Mesendoderm (in vitro differentiated cells): ENCODE data around the gene COLEC12.
A peak's percentile ranks its signal among the peaks of the same experiment; 100 is the strongest.

Experiments
- DNase-seq: peaks from one replicate; pipeline ENCODE4 v3.0.0; 2013
- H2AK5ac ChIP-seq: 2 replicates; pipeline ENCODE4 v1.6.1; 2013; ENCODE audit warnings: low read length, inconsistent platforms
- H2BK120ac ChIP-seq: 2 replicates; pipeline ENCODE4 v1.6.1; 2013; ENCODE audit warnings: low read depth, mild to moderate bottlenecking, low read length, moderate library complexity, mixed read lengths
- H2BK15ac ChIP-seq: replicated peaks from 2 replicates; pipeline ENCODE4 v1.6.1; 2013; ENCODE audit warnings: low read depth, mild to moderate bottlenecking, moderate library complexity
- H2BK5ac ChIP-seq: 2 replicates; pipeline ENCODE4 v1.6.1; 2013; ENCODE audit warnings: low read length, inconsistent platforms
- H3K18ac ChIP-seq: 2 replicates; pipeline ENCODE4 v1.6.1; 2013; ENCODE audit warnings: mild to moderate bottlenecking, low read length, mixed read lengths
- H3K23ac ChIP-seq: one replicate; pipeline ENCODE4 v1.6.1; 2013; ENCODE audit warnings: low read length
- H3K27ac ChIP-seq: 2 replicates; pipeline ENCODE4 v1.5.1; 2013; ENCODE audit warnings: low read depth, mild to moderate bottlenecking, inconsistent platforms, low read length, moderate library complexity
- H3K27me3 ChIP-seq: 2 replicates; pipeline ENCODE4 v1.6.1; 2013; ENCODE audit warnings: low read length, control low read depth, mild to moderate bottlenecking, inconsistent platforms; ENCODE audit not compliant: insufficient read depth, poor library complexity
- H3K36me3 ChIP-seq: 2 replicates; pipeline ENCODE4 v1.6.1; 2013; ENCODE audit warnings: low read length, inconsistent platforms; ENCODE audit not compliant: control insufficient read depth, insufficient read depth
- H3K4ac ChIP-seq: one replicate; pipeline ENCODE4 v1.6.1; 2013; ENCODE audit warnings: low read depth, mild to moderate bottlenecking, low read length, moderate library complexity
- H3K4me1 ChIP-seq: 2 replicates; pipeline ENCODE4 v1.6.1; 2013; ENCODE audit warnings: low read depth, low read length, inconsistent platforms; ENCODE audit not compliant: control insufficient read depth
- H3K4me2 ChIP-seq: 2 replicates; pipeline ENCODE4 v1.6.1; 2013; ENCODE audit warnings: low read length
- H3K4me3 ChIP-seq: 2 replicates; pipeline ENCODE4 v1.5.1; 2013; ENCODE audit warnings: mild to moderate bottlenecking, low read length
- H3K56ac ChIP-seq: one replicate; pipeline ENCODE4 v1.6.1; 2013; ENCODE audit warnings: low read length
- H3K79me1 ChIP-seq: 2 replicates; pipeline ENCODE4 v1.6.1; 2013; ENCODE audit warnings: low read length, inconsistent platforms
- H3K79me2 ChIP-seq: 2 replicates; pipeline ENCODE4 v1.6.1; 2013; ENCODE audit warnings: mild to moderate bottlenecking, low read length; ENCODE audit not compliant: control insufficient read depth, insufficient read depth
- H3K9ac ChIP-seq: 2 replicates; pipeline ENCODE4 v1.6.1; 2013; ENCODE audit warnings: low read length, inconsistent platforms
- H4K5ac ChIP-seq: one replicate; pipeline ENCODE4 v1.6.1; 2013; ENCODE audit warnings: low read length
- H4K8ac ChIP-seq: one replicate; pipeline ENCODE4 v1.6.1; 2013; ENCODE audit warnings: low read depth, mild to moderate bottlenecking, control low read depth, low read length, moderate library complexity
- WGBS: extraction: QIAGEN DNeasy Blood & Tissue Kit; methylation state at CpG from one replicate; pipeline ENCODE4 v1.1.7; 2013; ENCODE audit warnings: low lambda C conversion rate, missing lambda C conversion rate; ENCODE audit not compliant: insufficient coverage; ENCODE audit errors: extremely low coverage; 5-methylcytosine and 5-hydroxymethylcytosine counted together

The COLEC12 gene

DNA sequence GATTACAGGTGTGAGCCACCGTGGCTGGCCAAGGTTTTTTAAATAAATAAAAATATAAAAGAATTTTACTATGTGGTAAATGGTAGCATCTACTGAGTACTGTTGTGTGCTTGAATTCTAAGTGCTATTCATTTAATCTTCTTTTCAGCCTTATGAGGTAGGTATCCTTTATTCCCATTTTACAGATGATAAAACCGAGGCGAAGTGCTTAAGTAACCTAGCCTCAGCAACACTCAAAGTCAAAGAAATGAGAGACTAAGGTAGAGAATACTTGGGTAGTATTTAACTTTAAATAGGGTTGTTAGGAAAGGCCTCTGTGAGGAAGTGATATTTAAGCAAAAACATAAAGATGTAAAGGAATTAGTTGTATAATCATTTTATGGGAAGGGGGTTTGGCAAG, 227.0 kb downstream of the COLEC12 start:
- Histone ChIP-seq H3K4ac (no peak overlapping the region), H3K56ac (no peak overlapping the region), H2BK120ac (no peak overlapping the region), H3K23ac (no peak overlapping the region), H2BK5ac (no peak overlapping the region), H3K27ac (no peak overlapping the region), H2AK5ac (no peak overlapping the region), H3K9ac (no peak overlapping the region), H3K18ac (no peak overlapping the region), H3K27me3 (no peaks in the 10 kb centered on the region), H3K4me3 (no peak overlapping the region), H2BK15ac (no peak overlapping the region), H3K79me1 (peaks cover 4% of the 10 kb centered on the region), H3K36me3 (no peaks in the 10 kb centered on the region), H3K79me2 (no peaks in the 10 kb centered on the region), H3K4me2 (no peak overlapping the region), H4K5ac (no peak overlapping the region), H4K8ac (no peak overlapping the region), H3K4me1 (peaks cover 5% of the 10 kb centered on the region)
- no CpG with 5 or more reads among the region's 3 CpGs for WGBS
- DNase-seq = no peak

DNA sequence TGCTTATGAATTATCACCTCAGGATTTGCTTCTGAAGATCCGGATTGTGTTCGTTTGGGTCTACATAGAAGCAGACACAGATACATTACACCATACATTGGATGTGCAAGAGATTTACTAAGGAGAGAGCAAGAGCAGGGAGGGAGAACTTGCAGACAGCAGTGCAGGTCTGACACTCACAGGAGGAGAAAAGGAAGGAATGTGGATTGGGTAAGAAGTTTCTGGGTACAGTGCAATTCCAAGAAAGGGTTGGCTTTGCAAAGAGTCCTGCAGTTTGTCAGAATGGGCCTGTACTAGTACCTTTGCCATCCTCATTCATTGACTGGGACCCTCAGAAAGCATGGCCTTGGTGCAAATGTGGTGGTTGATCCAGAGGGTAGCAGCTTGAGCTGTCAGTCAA, 227.9 kb downstream of the COLEC12 start:
- peaks cover 4% of the 10 kb centered on the region for H3K79me1 ChIP-seq
- DNase-seq = peak; percentile 61
- WGBS = no CpG with 5 or more reads among the region's 2 CpGs

DNA sequence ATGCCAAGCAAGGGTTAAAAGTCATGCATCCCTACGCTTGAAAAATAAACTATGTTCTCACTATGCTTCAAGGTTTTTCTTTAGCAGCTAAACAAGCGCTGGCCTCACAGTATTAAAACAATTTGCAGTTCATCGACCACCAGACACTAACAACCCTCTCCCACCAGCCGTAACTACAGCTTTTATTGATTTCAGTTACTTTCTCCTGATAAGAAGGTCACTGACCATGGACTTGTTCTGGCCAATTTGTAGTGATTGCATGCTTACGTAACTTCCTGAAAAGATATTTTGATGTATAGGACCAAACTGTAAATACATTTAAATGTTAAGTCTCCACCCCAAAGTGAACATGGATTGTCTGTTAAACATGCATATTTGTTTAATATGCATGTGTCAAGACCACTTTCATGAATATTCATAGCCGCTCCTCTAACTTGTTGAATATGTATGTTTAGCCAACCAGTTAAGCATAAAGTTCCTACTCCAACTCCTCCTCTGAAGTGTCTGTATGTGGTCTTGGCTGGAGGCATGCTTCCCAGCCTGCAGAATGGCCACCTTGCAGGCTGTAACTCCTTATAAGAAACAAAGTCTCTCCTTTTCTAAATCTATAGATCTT, 230.9 kb downstream of the COLEC12 start:
- H2BK5ac ChIP-seq = no peak overlapping the region
- no peak overlapping the region for H4K5ac ChIP-seq
- DNase-seq = peak; percentile 27
- no peak overlapping the region for H3K4me3 ChIP-seq
- H3K4ac ChIP-seq = no peak overlapping the region
- peaks cover 5% of the 10 kb centered on the region for H3K4me1 ChIP-seq
- H3K9ac ChIP-seq = no peak overlapping the region
- no peak overlapping the region for H2BK15ac ChIP-seq
- no peak overlapping the region for H2AK5ac ChIP-seq
- no peak overlapping the region for H2BK120ac ChIP-seq
- no peak overlapping the region for H3K18ac ChIP-seq
- H3K36me3 ChIP-seq = no peaks in the 10 kb centered on the region
- no peak overlapping the region for H3K23ac ChIP-seq
- no peak overlapping the region for H4K8ac ChIP-seq
- peaks cover 7% of the 10 kb centered on the region for H3K79me1 ChIP-seq
- no peak overlapping the region for H3K4me2 ChIP-seq
- H3K56ac ChIP-seq = no peak overlapping the region
- H3K27me3 ChIP-seq = no peaks in the 10 kb centered on the region
- peaks cover 15% of the 10 kb centered on the region for H3K79me2 ChIP-seq
- H3K27ac ChIP-seq = no peak overlapping the region
- no CpG with 5 or more reads among the region's 6 CpGs for WGBS

More for the DNA sequence above, 227.9 kb downstream of the COLEC12 start:
- H3K4me3 ChIP-seq = no peak overlapping the region
- no peak overlapping the region for H4K5ac ChIP-seq
- H3K4ac ChIP-seq = no peak overlapping the region
- H2AK5ac ChIP-seq = no peak overlapping the region
- peaks cover 5% of the 10 kb centered on the region for H3K4me1 ChIP-seq
- H3K56ac ChIP-seq = peak overlapping the region; percentile 62
- no peak overlapping the region for H3K27ac ChIP-seq
- no peak overlapping the region for H3K23ac ChIP-seq
- no peak overlapping the region for H3K18ac ChIP-seq
- no peak overlapping the region for H3K4me2 ChIP-seq
- no peak overlapping the region for H3K9ac ChIP-seq
- H2BK5ac ChIP-seq = no peak overlapping the region
- no peak overlapping the region for H2BK15ac ChIP-seq
- H4K8ac ChIP-seq = no peak overlapping the region
- H3K27me3 ChIP-seq = no peaks in the 10 kb centered on the region
- H2BK120ac ChIP-seq = no peak overlapping the region
- H3K79me2 ChIP-seq = no peaks in the 10 kb centered on the region
- H3K36me3 ChIP-seq = no peaks in the 10 kb centered on the region

DNA sequence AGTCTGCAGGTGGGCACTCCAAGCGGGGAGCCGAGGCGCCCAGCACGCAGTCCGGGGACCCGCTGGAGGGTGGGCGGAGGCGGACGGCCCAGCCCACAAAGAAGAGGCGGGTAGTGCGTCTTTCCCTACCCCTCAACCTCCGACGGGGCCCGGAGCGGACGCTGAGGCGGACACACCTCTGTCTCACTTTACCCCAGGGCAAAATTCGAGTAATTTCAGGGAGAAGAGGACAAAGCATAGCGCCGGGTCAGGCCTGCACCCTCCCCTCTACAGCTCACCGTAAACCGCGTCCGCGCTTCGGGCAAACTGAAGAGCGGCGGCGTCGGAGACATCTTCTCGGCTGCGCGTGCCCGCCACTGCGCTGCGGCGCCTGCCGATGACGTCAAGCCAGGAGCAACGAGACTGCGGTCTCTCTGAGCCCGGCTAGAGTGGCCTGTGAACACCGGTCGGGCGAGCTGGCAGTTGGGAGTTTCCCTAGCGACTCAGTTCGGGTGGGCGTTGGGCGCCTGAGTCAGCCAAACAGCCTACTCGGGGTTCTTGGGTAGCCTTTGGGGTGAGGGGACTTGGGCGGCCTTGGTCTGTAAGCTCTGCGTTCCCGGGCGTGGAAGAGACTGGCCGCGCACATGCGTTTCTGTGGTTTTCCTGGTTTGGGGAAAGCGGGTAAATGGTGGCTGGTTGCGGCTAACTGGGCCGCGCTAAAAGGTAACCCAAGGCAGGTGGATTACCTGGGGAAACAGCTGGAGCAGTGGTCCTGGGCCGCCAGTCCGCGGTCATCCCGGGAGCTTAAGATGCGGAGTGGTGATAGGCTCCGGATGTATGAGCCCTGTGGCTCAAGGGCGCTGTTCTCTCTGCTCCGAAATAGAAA, 232.6 kb downstream of the COLEC12 start, which contains the start of gene THOC1:
THOC1 (minus strand) TSS at position 360 of the 865 bp plus-strand sequence; CDS start at position 332, 28 bp downstream.
- Histone ChIP-seq H2BK120ac (peak within 1 kb of the TSS; percentile 46), H3K27ac (peak within 1 kb of the TSS; percentile 64), H3K4me1 (peaks cover 5% of the 10 kb centered on the region), H3K79me2 (peaks cover 15% of the 10 kb centered on the region), H3K79me1 (peaks cover 7% of the 10 kb centered on the region), H3K36me3 (peaks cover 2% of the 10 kb centered on the region), H2BK15ac (no peak within 1 kb of the TSS), H4K5ac (peak within 1 kb of the TSS; percentile 90), H3K4me2 (peak within 1 kb of the TSS; percentile 91), H3K56ac (peak within 1 kb of the TSS; percentile 99), H4K8ac (no peak within 1 kb of the TSS), H3K4me3 (peak within 1 kb of the TSS; percentile 98), H3K4ac (peak within 1 kb of the TSS; percentile 46), H3K18ac (peak within 1 kb of the TSS; percentile 71), H3K27me3 (no peaks in the 10 kb centered on the region), H3K9ac (peak within 1 kb of the TSS; percentile 95), H2AK5ac (peak within 1 kb of the TSS; percentile 53), H3K23ac (no peak within 1 kb of the TSS), H2BK5ac (peak within 1 kb of the TSS; percentile 31)
- peak; percentile 96 for DNase-seq
- no CpG with 5 or more reads among the region's 69 CpGs for WGBS

DNA sequence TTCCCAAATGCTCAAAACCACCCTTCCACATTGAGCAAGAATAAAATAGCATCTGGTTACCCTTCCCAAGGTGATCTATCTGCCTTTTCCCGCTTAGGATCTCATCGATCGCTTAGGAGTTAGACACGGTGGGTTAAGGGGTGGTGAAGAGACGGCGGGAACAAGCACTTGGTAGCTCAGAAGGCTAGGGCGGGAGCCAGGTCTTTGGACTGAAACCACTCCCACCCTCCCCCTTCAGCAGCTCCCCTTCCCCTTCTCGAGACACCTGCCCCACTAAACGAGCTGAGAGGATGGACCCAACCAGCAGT, 233.2 kb downstream of the COLEC12 start:
- peaks cover 15% of the 10 kb centered on the region for H3K79me2 ChIP-seq
- H2BK120ac ChIP-seq = no peak overlapping the region
- H3K4me2 ChIP-seq = peak overlapping the region; percentile 70
- no peak overlapping the region for H3K18ac ChIP-seq
- peak overlapping the region; percentile 96 for H3K56ac ChIP-seq
- no CpG with 5 or more reads among the region's 9 CpGs for WGBS
- H2BK5ac ChIP-seq = no peak overlapping the region
- H4K5ac ChIP-seq = no peak overlapping the region
- peaks cover under 1% of the 10 kb centered on the region for H3K4me1 ChIP-seq
- no peaks in the 10 kb centered on the region for H3K27me3 ChIP-seq
- no peak overlapping the region for H2BK15ac ChIP-seq
- H3K23ac ChIP-seq = no peak overlapping the region
- no peak overlapping the region for H3K4ac ChIP-seq
- H3K9ac ChIP-seq = peak overlapping the region; percentile 95
- H3K36me3 ChIP-seq = peaks cover 2% of the 10 kb centered on the region
- peaks cover 7% of the 10 kb centered on the region for H3K79me1 ChIP-seq
- peak; percentile 70 for DNase-seq
- H4K8ac ChIP-seq = no peak overlapping the region
- peak overlapping the region; percentile 97 for H3K4me3 ChIP-seq
- no peak overlapping the region for H2AK5ac ChIP-seq
- H3K27ac ChIP-seq = no peak overlapping the region
